Stimulated activated CD8-positive, alpha-beta memory T cell treated with anti-CD3 and anti-CD28 coated beads, Interleukin-12 subunit alpha, Interleukin-12 subunit beta, amount 100 ng/mL, for 1 hour (primary cell): ENCODE measurements around the gene NRSN2.
A peak's percentile ranks its signal among the peaks of the same experiment; 100 is the strongest.

Experiments used
- DNase-seq: peaks from one replicate; pipeline ENCODE4 v3.0.0-alpha.2; 2020; ENCODE audit warnings: low read depth

NRSN2 gene, protein sequence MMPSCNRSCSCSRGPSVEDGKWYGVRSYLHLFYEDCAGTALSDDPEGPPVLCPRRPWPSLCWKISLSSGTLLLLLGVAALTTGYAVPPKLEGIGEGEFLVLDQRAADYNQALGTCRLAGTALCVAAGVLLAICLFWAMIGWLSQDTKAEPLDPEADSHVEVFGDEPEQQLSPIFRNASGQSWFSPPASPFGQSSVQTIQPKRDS

DNA sequence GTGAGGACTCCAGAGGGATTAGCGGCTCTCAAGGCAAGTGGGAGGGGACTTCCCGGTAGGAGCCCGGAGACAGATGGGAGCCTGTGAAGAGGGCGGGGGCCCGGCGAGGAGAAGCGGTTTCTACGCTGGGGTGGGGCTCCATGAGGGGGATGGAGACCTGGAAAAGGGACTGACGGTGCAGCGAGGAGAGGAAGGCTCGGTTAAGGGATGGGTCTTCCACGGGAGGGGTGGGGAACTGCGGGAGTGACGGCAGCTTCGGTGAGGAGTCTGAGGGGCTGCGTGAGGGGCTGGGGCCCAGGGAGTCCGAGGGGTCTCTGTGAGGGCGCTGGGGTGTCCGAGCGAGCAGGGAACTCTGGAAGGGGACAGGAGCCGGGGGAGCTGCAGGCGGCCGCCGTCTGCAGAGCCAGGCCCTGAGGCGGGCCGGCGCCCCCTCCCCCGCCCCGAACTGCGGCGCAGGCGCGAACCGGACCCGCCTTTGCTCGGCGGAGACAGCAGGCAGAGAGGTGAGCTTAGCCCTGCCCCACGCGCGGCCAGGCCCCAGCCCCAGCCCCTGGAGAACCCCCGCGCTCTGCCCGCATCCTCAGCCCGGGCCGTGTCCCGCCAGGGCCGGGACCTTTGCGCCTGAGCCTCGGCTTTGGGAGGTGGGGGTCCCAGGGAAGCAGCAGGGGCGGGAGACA lies at the start of gene NRSN2:
Gene NRSN2 (plus strand): TSS at position 472 of the 677 bp plus-strand sequence. CDS start 2,533 bp downstream, outside the sequence.
- DNase-seq, result no peak

DNA sequence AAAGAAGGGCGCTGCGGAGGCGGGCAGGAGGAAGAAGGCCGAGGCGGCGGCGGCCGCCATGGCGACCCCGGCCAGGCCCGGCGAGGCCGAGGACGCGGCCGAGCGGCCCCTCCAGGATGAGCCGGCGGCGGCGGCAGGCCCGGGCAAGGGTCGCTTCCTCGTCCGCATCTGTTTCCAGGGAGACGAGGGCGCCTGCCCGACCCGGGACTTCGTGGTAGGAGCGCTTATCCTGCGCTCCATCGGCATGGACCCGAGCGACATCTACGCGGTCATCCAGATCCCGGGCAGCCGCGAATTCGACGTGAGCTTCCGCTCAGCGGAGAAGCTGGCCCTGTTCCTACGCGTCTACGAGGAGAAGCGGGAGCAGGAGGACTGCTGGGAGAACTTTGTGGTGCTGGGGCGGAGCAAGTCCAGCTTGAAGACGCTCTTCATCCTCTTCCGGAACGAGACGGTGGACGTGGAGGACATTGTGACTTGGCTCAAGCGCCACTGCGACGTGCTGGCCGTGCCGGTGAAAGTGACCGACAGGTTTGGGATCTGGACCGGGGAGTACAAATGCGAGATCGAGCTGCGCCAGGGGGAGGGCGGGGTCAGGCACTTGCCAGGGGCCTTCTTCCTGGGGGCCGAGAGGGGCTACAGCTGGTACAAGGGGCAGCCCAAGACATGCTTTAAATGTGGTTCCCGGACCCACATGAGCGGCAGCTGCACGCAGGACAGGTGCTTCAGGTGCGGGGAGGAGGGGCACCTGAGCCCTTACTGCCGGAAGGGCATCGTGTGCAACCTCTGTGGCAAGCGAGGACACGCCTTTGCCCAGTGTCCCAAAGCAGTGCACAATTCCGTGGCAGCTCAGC lies 48.8 kb upstream of the NRSN2 start:
- DNase-seq, result no peak

DNA sequence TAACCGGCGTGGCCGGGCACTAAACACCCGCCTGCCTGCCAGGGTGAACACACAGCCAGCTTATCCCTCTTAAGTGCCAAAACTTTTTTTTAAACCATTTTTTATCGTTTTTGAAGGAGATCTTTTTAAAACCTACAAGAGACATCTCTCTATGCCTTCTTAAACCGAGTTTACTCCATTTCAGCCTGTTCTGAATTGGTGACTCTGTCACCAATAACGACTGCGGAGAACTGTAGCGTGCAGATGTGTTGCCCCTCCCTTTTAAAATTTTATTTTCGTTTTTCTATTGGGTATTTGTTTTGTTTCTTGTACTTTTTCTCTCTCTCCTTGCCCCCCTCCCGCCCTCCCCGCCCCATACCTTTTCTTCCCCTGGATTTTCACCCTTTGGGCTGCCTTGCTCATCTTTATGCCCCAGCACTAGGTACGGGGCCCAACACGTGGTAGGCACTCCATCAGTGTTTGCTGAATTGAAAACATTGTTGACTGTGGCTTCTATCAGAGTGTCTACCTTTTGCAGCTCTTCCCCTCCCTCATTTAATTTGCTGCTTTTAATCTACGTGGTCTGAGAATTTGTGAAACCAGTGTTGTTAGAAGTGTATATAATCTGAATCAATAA lies 48.0 kb upstream of the NRSN2 start:
- DNase-seq, result no peak

DNA sequence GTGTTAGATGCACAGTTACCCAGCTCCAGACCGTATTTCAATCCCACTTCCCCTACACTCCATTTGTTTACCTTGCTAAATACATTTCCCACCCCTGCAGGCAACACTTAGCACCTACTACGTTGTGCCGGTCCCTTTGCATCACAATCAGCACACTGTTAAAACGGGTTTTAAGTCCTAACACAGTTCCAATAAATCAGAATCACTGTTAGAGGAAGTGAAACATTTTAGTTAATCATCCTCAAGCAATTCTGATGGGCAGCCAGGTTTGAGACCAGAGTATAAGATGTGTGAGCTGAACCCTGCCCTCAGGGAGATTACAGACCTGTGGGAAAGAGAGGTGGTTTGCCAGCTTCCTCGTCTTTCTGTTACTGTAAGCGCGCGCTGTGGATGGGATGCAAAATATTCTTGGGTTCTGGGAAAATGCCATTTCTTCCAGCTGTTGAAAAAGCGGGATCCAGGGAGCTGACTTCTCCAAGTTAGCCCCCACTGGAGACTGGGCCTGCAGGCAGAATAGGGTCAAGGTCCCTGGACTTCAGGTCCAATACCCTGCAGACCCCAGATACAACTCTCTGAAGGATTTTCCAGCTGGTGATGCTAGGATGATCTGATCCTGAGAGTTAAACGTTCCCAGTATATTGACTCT lies 46.4 kb upstream of the NRSN2 start:
- no peak for DNase-seq

DNA sequence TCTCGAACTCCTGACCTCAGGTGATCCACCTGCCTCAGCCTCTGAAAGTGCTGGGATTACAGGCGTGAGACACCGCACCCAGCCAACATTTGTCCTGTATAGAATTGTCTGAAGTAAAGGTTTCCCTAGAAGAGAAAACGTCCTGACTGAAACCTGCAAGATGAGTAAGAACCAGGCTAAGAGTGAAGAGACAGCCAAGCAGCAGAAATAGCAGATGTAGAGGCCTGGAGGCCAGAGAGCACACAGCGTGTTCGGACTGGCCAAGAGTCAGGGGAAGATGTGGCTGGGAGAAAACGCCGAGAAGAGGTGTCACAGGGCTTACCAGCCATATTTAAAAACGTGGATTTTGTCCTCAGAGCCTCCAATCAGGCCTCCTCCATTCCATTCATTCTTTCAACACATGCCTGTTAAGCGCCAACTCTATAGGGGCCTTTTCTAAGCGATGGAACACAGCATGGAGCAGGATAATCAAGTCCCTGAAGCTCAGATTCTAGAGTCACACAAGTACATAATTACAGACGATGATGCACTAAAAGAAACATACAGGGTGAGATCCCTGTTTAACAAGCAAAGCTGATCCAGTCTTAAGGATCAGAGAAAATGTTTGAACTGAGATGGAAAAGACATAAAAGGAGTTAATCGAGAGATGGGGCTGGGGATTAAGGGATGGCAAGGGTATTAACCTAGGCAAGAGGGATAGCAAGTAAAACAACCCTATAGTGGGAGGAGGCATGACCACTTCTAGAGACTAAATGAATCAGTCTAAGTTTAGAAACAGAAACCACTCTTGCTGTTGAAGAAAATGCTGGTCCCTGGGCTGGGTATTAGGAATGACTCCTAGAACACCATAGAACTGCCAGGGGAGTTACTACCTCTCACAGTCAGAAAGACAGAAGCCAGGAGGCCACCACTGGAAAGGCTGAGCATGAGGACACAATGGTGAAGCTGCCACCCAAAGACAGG lies 44.7 kb upstream of the NRSN2 start:
- no peak for DNase-seq

DNA sequence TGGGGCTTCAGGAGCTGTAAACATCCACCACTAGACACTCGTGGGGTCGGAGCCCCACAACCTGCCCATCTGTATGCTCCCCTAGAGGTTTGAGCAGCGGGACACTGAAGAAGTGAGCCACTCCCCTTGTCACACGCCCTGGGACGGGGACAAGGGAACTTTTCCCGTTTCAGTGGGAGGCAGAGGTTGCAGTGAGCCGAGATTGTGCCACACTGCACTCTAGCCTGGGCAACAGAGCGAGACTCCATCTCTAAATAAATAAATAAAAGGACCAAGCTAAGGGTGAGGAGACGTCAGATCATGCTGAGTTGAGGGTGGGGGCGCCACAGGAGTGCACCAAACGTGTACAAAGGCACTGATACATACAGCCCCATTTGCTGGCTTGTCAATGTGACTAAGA lies 41.2 kb upstream of the NRSN2 start:
- no peak for DNase-seq

DNA sequence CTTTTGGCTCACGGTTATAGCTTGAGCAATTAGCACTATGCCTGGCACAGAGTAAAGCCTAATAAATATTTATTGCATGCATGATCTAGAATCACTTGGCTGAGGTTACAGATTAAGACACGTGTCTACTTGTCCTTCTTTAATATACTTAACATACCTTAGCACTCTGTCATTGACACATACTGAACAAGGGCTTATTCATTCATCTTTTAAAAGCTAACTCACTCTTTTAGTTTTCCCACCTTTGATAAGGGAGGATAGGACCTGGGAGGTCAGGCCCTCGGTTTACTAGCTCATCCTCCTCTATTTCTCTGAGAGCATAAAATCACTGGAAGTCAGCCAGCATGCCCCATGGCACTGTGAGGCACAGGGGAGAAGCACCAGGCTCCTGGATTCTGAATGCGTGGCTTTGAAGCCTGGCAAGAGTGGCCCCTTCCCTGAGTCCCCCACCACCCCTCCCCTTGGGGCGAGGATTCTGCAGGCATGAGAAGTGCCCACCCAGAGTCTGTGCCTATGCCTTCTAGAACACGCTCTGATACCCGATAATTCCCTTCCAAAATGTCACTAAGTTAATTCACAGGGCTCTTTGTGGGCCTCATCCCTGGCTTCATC lies 38.4 kb upstream of the NRSN2 start:
- no peak for DNase-seq

DNA sequence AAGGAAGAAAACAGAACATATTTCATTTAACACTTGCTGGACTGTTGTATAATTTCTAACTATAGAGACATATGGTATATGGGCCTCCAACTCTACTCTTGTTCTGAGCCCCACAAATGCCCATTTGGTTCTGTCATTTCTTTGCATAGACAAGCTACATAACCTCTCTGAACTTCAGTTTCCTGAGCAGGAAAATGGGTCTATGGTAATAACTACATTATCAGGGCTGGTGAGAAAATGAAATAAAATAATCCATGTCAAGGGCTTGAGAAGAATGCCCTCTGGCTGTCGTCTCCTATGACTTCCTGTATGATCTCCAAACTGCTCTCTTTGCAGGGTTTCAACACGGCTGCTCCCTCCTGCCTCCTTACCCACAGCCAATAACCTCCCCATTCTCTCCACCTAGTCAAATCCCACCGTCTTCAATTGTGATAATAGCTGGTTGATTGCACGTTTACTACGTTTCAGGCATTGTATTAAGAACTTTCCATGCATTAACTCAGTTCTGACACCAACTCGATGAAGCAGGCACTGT lies 37.5 kb upstream of the NRSN2 start:
- no peak for DNase-seq

DNA sequence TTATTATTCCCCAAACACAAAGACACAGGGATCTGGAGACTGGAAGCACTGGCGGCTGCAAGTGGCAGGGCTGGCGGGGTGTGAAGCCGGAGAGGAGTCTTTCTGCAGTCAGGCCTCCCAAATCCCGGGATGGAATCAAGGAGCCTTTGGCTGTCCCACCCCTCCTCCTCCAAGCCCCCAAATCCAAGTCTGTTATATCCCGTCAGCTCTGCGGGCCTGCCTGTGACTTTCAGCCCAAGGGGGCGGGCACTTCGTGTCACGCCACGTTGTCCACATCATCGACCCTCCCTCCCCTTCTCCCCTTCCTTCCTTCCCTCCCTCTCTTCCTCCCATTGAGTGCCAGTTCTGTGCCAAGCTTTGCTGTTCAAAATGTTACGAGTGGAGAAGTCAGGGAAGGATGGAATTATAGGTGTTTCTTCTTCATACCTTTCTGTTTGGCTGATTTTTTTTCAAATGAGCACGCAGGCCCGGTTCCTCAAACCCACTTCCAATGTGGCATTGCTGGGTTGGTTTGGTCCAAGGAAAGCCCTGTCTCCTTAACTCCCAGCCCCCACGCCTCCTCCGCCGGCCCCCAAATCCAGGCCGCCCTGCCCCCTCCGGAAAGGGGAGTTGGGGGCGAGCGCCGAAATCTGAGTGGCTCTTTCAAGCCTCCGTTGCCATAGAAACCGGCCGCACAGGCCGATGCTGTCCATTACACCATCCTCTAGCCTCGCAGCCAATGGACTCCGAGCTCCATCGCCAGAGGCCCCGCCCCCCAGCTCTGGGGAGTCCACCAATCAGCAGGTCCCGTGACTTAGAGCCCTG lies 36.9 kb upstream of the NRSN2 start:
- peak; percentile 57 for DNase-seq

DNA sequence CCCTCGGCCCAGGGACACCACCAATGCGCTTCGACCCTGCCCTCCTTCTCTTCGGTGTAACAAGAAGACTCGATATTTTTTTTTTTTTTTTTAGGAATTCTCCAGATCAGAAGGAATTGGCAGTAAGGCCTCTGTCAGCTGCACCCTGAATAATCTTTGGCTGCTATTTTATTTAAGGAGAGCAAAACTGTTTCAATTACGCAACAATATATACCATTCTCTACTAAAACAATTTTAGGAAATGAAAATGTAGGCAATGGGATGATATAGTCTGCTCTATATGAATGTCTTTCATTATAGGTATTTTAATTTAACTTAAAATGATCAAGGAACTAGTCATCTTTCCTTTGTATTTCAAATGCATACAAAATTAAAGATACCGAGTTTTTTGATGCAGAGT lies 36.3 kb upstream of the NRSN2 start:
- no peak for DNase-seq

DNA sequence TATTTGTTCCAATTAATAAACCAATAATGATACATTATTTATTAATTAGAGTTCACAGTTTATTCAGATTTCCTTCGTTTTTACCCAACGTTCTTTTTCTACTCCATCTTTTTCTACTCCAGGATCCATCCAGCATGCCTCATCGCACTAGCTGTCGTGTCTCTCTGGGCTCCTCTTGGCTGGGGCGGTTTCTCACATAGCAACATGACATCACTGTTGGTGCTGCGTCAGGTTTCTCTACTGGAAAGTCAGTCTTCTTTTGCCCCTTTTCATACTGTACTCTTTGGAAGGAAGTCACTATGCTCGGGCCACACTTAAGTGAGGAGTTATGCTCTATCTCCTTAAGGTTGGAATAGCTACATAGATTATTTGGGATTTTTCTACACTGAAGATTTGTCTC lies 35.3 kb upstream of the NRSN2 start:
- no peak for DNase-seq

DNA sequence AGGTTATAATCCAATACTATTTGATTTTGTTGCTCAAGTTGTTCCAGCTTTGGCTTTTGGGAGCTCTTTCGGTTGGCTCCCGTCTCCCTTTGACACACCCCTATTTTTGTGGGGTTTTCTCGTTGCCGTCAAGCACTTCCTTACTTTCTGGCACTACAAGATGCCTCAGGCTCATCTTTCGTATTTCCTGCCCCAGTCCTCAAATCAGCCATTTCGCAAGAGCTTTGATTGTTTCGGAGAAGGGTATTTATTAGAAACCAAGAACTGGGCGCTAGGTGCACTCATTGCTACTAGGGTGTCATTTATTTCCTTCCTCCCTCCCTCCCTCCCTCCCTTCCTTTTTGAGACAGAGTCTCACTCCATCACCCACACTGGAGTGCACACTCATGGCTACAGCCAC lies 34.8 kb upstream of the NRSN2 start:
- no peak for DNase-seq

DNA sequence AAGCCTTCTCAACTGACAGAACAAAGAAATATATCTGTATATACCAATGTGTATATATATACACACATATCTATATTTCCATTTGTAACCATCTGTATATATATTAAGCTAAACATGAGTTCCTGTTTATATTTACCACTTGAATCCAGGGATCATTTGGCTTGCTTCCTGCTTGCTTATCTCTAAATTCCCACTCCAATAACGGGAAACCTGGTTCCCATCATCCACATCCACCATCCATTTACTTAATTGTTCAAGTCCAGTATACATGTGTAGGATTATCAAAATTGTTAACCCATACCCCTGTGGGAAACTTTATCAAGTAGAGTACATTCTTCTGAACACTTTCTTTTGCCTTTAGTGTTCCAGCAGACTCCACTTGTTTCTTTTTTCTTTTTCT lies 34.0 kb upstream of the NRSN2 start:
- DNase-seq, result no peak

DNA sequence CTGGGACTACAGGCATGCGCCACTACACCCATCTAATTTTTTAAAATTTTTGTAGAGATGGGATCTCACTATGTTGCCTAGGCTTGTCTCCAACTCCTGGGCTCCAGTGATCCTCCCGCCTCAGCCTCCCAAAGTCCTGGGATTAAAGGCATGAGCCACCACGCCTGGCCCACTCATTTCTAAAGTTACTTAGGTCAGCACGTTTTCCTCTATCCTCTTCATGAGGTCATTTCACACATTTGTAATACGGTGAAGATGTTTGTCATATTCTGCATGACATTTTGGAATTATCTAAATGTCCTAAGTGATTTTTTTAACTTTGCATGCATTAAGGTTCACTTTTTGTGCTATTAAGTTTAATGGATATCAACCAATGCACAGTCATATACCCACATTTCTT lies 33.5 kb upstream of the NRSN2 start:
- DNase-seq, result no peak

DNA sequence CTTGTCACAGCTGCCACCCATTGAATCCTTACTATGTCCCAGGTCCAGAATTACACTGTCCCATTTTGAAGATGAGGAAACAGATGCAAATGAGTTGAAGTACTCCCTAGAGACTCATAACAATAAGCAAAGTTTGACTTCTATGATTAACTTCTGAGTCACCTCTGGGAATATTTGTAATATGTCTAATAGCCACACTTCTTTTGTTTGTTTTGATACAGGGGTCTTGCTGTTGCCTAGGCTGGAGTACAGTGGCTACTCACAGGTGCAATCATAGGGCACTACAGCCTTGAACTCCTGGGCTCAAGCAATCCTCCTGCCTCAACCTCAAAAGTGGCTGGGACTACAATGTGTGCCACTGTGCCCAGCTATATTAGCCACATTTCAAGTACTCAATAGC lies 33.0 kb upstream of the NRSN2 start:
- no peak for DNase-seq

DNA sequence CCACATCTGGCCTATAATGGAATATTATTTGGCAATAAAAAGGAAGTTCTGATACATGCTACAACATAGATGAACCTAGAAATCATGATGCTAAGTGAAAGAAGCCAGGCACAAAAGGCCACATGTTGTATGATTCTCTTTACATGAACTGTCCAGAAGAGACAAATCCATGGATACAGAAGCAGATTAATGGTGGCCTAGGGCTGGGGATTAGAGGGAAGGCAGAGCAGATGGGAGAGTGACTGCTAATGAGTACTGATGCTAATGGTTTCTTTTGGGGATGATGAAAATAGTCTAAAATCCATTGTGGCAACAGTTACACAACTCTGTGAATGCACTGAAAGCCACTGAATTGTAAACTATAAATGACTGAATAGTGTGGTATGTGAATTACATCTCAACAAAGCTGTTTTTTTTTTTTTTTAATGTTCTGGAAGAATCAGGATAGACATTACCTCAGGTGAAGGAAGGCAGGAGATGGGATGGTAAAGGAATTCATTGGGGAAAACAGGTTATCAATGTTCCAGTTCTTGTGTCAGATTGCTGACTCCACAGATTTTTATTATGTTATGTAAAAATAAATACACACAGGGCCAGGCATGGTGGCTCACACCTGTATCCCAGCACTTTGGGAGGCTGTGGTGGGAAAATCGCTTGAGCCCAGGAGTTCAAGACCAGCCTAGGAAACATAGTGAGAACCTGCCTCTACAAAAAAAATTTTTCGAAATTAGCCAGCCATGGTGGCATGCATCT lies 30.4 kb upstream of the NRSN2 start:
- DNase-seq, result no peak

DNA sequence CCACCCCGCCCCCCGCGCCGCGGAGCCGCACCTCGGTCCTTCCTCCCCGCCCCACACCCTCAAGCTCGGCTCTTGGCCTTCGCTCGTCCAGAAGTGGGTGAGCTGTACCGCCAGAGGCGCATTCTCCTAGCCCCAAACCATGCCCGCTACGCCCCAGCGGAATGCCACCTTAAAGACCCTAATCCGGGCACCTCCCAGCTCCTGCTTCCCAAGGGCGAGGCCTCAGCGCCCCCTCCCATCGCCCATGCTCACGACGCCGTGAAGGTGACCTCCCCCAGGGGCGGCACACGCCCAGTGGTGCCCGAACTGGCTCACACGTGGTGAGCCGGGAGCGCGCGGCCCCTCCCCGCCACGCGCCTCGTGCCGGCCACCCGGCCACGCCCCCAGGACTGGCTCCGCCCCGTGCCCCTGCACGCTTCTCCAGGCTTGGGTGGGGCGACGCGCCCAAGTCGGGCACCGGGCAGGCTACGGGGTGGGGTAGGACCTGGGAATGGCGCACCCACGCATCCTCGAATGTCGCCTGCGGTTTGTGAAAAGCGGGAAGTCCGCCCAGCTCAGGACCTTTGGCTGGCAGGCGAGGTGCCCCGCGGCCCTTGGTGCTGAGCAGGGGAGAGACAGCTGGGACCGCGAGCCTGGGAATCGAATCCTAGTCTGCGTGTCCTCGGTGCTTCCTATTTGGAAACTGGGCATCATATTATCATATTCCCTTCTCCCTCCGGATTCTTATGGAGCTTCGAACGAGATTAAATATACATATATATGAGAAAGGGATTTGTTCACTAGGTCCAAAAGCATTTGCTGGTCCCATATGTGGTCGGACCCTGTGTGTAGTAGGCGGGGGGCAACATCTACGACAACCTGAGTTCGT lies 22.5 kb upstream of the NRSN2 start:
- peak; percentile 81 for DNase-seq
